ENCODE results near the gene KRTAP5-8. TPM values are rescaled to one million over a fixed set of nuclear protein-coding genes. Genes with fewer than 3 reads are reported as not detected.

The KRTAP5-8 gene
- total RNA-seq, 1 donor from 2014 or later, result not detected

DNA sequence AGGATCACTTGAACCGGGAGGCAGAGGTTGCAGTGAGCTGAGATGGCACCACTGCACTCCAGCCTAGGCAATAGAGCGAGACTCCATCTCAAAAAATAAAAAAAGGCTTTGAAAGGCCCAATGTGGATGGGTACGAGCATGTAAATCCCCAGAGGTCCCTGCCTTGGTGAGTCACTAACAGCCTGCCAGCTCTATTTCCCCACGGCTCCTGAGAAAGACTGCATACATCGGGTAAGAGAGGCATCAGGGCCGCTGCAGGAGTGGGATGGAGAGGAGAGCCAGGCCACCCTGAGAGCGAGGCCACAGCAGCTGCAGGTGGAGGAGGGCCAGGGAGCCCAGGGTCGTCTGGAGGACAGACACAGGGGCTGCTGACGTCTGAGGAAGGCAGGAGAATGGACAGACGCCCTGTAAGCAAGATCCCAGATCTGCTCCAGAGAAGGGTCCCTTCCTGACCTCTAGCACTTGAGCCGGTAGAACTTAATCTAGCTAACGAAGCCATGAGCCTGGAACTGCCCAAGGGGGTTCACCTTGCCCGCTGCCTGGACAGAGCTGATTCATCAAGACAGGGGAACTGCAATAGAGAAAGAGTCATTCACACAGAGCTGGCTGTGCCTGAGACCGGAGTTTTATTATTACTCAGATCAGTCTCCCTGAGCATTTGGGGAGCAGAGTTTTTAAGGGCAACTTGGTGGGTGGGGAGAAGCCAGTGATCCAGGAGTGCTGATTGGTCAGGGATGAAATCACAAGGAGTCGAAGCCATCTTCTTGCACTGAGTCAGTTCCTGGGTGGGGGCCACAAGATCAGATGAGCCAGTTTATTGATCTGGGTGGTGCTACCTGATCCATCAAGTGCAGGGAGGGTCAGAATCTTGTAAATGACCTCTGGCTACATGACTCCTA, 5.3 kb downstream of the KRTAP5-8 start:
- TF ChIP-seq EZH2phosphoT487 (IDR thresholded peaks at IDR 0.05), result no peak
- TF ChIP-seq, protein P1, sequence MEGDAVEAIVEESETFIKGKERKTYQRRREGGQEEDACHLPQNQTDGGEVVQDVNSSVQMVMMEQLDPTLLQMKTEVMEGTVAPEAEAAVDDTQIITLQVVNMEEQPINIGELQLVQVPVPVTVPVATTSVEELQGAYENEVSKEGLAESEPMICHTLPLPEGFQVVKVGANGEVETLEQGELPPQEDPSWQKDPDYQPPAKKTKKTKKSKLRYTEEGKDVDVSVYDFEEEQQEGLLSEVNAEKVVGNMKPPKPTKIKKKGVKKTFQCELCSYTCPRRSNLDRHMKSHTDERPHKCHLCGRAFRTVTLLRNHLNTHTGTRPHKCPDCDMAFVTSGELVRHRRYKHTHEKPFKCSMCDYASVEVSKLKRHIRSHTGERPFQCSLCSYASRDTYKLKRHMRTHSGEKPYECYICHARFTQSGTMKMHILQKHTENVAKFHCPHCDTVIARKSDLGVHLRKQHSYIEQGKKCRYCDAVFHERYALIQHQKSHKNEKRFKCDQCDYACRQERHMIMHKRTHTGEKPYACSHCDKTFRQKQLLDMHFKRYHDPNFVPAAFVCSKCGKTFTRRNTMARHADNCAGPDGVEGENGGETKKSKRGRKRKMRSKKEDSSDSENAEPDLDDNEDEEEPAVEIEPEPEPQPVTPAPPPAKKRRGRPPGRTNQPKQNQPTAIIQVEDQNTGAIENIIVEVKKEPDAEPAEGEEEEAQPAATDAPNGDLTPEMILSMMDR (IDR thresholded peaks at IDR 0.05), result no peak
- no peak for TF ChIP-seq EZH2 (IDR thresholded peaks at IDR 0.05)
- peaks cover 31% of the 10 kb centered on the region for H3K4me1 Mint-ChIP-seq
- Histone ChIP-seq H3K4me3 (no peak overlapping the region), H2AFZ (replicated peaks) (no peak overlapping the region), H3K9ac (no peak overlapping the region), H3K79me2 (ENCODE audit: low read depth) (no peaks in the 10 kb centered on the region), H3F3A (ENCODE audit: low read depth) (no peaks in the 10 kb centered on the region), H3K4me2 (no peak overlapping the region), H3K4me1 (no peaks in the 10 kb centered on the region), H3K36me3 (no peaks in the 10 kb centered on the region), H3K9me3 (ENCODE audit: low read depth) (no peaks in the 10 kb centered on the region), H3K27me3 (no peaks in the 10 kb centered on the region), H3K27ac (no peak overlapping the region), H4K20me1 (ENCODE audit: low read depth) (no peaks in the 10 kb centered on the region)
- peaks cover 4% of the 10 kb centered on the region for H3K36me3 Mint-ChIP-seq
- H3K27me3 Mint-ChIP-seq (ENCODE audit: insufficient read depth, low read depth), result peaks cover 11% of the 10 kb centered on the region
- H3K27ac Mint-ChIP-seq, result no peak overlapping the region
- peaks cover 14% of the 10 kb centered on the region for H3K9me3 Mint-ChIP-seq
- DNase-seq (ENCODE audit: low spot score), result no peak
- no peak overlapping the region for H3K4me3 Mint-ChIP-seq

DNA sequence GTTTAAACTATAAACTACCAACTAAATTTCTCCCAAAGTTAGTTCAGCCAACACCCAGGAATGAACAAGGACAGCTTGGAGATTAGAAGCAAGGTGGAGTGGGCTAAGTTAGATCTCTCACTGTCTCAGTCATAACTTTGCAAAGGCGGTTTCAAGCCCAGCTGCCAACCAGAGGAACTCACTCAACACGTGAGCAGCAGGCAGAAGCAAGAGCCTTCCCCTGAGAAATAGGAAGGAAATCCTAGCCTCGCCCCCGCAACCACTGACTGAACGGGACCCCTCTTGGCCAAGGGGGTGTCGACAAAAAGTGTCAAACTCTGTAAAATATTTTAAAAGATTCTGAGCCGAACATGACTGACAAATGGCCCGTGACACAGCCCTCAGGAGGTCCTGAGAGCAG, 6.0 kb downstream of the KRTAP5-8 start:
- Mint-ChIP-seq H3K27me3 (ENCODE audit: insufficient read depth, low read depth) (peaks cover 11% of the 10 kb centered on the region), H3K4me1 (peaks cover 27% of the 10 kb centered on the region), H3K36me3 (peaks cover 4% of the 10 kb centered on the region), H3K27ac (no peak overlapping the region), H3K9me3 (peaks cover 14% of the 10 kb centered on the region), H3K4me3 (no peak overlapping the region)
- Histone ChIP-seq H3K27ac (no peak overlapping the region), H3K4me3 (no peak overlapping the region), H3K79me2 (ENCODE audit: low read depth) (no peaks in the 10 kb centered on the region), H3K9ac (no peak overlapping the region), H2AFZ (replicated peaks) (no peak overlapping the region), H3K36me3 (no peaks in the 10 kb centered on the region), H4K20me1 (ENCODE audit: low read depth) (no peaks in the 10 kb centered on the region), H3K9me3 (ENCODE audit: low read depth) (no peaks in the 10 kb centered on the region), H3K4me2 (no peak overlapping the region), H3K4me1 (no peaks in the 10 kb centered on the region), H3K27me3 (no peaks in the 10 kb centered on the region), H3F3A (ENCODE audit: low read depth) (no peaks in the 10 kb centered on the region)
- no peak for TF ChIP-seq EZH2phosphoT487 (IDR thresholded peaks at IDR 0.05)
- TF ChIP-seq, protein P1 (IDR thresholded peaks at IDR 0.05), result no peak
- TF ChIP-seq EZH2 (IDR thresholded peaks at IDR 0.05), result no peak
- DNase-seq (ENCODE audit: low spot score), result no peak

DNA sequence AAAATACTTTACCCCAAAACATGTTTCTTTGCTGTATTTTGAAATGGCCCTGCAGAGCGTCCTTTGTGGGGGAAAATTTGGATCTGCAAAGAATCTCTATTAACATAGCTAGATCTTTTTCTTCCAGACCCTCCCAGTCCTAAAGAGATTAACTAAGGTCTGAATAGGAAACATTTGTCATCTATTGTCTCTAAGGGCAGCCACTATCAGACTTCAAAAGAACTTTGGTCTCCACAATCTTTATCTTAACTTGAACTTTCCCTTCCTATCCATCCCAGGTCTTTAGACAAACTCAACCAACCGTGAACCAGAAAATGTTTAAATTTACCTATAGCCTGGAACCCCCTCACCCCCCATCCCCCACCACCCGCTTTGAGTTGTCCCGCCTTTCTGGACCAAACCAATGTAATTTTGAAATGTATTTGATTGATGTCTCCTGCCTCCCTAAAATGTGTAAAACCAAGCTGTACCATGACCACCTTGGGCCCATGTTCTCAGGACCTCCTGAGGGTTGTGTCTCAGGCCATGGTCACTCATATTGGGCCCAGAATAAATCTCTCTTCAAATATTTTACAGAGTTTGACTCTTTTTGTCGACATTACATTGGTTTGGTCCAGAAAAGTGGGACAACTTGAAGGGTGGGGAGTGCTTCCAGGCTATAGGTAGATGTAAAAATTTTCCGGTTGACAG, 6.8 kb downstream of the KRTAP5-8 start:
- no peaks in the 10 kb centered on the region for H3K36me3 ChIP-seq
- no peak overlapping the region for H3K4me2 ChIP-seq
- H3K79me2 ChIP-seq (ENCODE audit: low read depth), result no peaks in the 10 kb centered on the region
- H3K27ac Mint-ChIP-seq, result no peak overlapping the region
- H4K20me1 ChIP-seq (ENCODE audit: low read depth), result no peaks in the 10 kb centered on the region
- TF ChIP-seq, protein P1 (IDR thresholded peaks at IDR 0.05), result no peak
- TF ChIP-seq EZH2phosphoT487 (IDR thresholded peaks at IDR 0.05) (no peak), EZH2 (IDR thresholded peaks at IDR 0.05) (no peak)
- no peaks in the 10 kb centered on the region for H3K9me3 ChIP-seq (ENCODE audit: low read depth)
- H3K4me3 Mint-ChIP-seq, result no peak overlapping the region
- no peak overlapping the region for H3K9ac ChIP-seq
- H3K27me3 Mint-ChIP-seq (ENCODE audit: insufficient read depth, low read depth), result peaks cover 8% of the 10 kb centered on the region
- H3K9me3 Mint-ChIP-seq, result peaks cover 14% of the 10 kb centered on the region
- no peaks in the 10 kb centered on the region for H3K4me1 ChIP-seq
- H3K27ac ChIP-seq, result no peak overlapping the region
- peaks cover 4% of the 10 kb centered on the region for H3K36me3 Mint-ChIP-seq
- H3K27me3 ChIP-seq, result no peaks in the 10 kb centered on the region
- peaks cover 24% of the 10 kb centered on the region for H3K4me1 Mint-ChIP-seq
- no peak for DNase-seq (ENCODE audit: low spot score)
- H3F3A ChIP-seq (ENCODE audit: low read depth), result no peaks in the 10 kb centered on the region
- no peak overlapping the region for H3K4me3 ChIP-seq
- no peak overlapping the region for H2AFZ ChIP-seq (replicated peaks)
